ENCODE data around the gene ALDH1A1. TPM values are rescaled to one million over a fixed set of nuclear protein-coding genes. Genes with fewer than 3 reads are reported as not detected.

Gene ALDH1A1
- total RNA-seq, 1 experiment from 2014 or later: not detected

Other genes with a start within 250 kb of the ALDH1A1 start
- 848 and 934 TPM in 2 replicates for gene ANXA1, start 198.8 kb upstream of the ALDH1A1 start, total RNA-seq (2014; rRNA removed; shearing (Covaris generic))

All from SJSA1 (cell line).